DOHH2 (cell line): Measurements from ENCODE around the gene ZMIZ1.

Experiments used
- EZH2phosphoT487 ChIP-seq: fragments of 200-600 bp; sonication (generic); IDR thresholded peaks from 2 replicates; pipeline ENCODE4 v1.6.1; 2017; ENCODE audit warnings: borderline replicate concordance, mild to moderate bottlenecking, antibody characterized with exemption, low read length, moderate library complexity, mixed read lengths
- TF ChIP-seq, protein P1 (sequence below): fragments of 200-600 bp; sonication (generic); IDR thresholded peaks from one replicate; pipeline ENCODE4 v1.5.1; 2014; ENCODE audit warnings: antibody characterized with exemption, mild to moderate bottlenecking, low read depth, low read length; ENCODE audit not compliant: poor library complexity, severe bottlenecking

DNA sequence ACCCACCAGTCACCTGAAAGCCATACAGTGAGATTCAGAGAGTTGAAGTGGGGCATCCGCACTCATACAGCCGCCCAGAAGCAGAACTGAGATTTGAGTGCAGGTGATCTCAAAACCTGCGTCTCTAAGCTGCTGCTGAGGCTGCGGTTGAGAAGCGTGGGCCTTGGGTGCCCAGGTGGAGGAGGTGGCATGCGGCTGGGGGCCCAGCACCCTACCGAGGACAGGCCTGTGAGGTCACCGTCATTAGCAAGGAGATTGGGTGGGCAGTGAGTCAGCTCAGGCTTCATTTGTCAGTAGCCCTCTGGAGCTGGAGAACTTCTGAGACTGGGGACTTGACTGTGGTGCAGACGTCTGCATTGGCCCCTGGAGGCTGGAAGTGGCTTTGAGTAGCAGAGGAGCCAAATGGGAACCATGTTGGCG lies 29.8 kb downstream of the ZMIZ1 start:
- TF ChIP-seq, protein P1, sequence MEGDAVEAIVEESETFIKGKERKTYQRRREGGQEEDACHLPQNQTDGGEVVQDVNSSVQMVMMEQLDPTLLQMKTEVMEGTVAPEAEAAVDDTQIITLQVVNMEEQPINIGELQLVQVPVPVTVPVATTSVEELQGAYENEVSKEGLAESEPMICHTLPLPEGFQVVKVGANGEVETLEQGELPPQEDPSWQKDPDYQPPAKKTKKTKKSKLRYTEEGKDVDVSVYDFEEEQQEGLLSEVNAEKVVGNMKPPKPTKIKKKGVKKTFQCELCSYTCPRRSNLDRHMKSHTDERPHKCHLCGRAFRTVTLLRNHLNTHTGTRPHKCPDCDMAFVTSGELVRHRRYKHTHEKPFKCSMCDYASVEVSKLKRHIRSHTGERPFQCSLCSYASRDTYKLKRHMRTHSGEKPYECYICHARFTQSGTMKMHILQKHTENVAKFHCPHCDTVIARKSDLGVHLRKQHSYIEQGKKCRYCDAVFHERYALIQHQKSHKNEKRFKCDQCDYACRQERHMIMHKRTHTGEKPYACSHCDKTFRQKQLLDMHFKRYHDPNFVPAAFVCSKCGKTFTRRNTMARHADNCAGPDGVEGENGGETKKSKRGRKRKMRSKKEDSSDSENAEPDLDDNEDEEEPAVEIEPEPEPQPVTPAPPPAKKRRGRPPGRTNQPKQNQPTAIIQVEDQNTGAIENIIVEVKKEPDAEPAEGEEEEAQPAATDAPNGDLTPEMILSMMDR = no peak
- no peak for TF ChIP-seq EZH2phosphoT487
